PC-9 (cell line): ENCODE results near the gene TMEM74B. TPM values are rescaled to one million over a fixed set of nuclear protein-coding genes. Genes with fewer than 3 reads are reported as not detected.

Experiments used
- BruUV-seq: library from RNA; stranded (reverse); fragments of 400-500 nt; replicated peaks from 2 replicates; lab custom pipeline; 2021; lab: Mats Ljungman, UMichigan
- CTCF ChIA-PET: fragments of 300-600 bp; sonication (Branson Sonifier 250); formaldehyde crosslinking; loops from one replicate; lab custom pipeline; 2022; ENCODE audit warnings: antibody characterized with exemption; lab: Charles Lee
- POLR2A ChIA-PET: fragments of 300-600 bp; sonication (Branson Sonifier 250); formaldehyde crosslinking; loops from one replicate; lab custom pipeline; 2022; ENCODE audit warnings: antibody characterized with exemption; ENCODE audit not compliant: unreplicated experiment; lab: Charles Lee
- DNase-seq, 2 experiments: peaks; one replicate each; pipeline versions ENCODE4 v3.0.0 to v3.0.0-alpha.2; 2015 to 2022; ENCODE audit warnings: mixed read lengths in 1 of 2
- H2AFZ ChIP-seq: fragments of 200-600 bp; sonication (generic); 2 replicates; pipeline ENCODE4 v1.8.1; 2017; ENCODE audit warnings: antibody characterized with exemption
- H3F3A ChIP-seq: fragments of 200-600 bp; sonication (generic); 2 replicates; pipeline ENCODE4 v1.8.1; 2017; ENCODE audit warnings: antibody characterized with exemption, mild to moderate bottlenecking, low read depth; ENCODE audit not compliant: insufficient read depth
- H3K27ac ChIP-seq: fragments of 200-600 bp; sonication (generic); 2 replicates; pipeline ENCODE4 v1.6.1; 2016; ENCODE audit warnings: mixed run types
- H3K27me3 ChIP-seq: fragments of 200-600 bp; sonication (generic); 2 replicates; pipeline ENCODE4 v1.6.1; 2016; ENCODE audit warnings: low read depth, mixed run types; ENCODE audit not compliant: insufficient read depth
- H3K36me3 ChIP-seq: fragments of 200-600 bp; sonication (generic); 2 replicates; pipeline ENCODE4 v1.6.1; 2016; ENCODE audit warnings: low read depth, mixed run types
- H3K4me1 ChIP-seq: fragments of 200-600 bp; sonication (generic); replicated peaks from 2 replicates; pipeline ENCODE4 v1.6.1; 2016; ENCODE audit warnings: mixed run types; ENCODE audit not compliant: insufficient read depth
- H3K4me2 ChIP-seq: fragments of 200-600 bp; sonication (generic); 2 replicates; pipeline ENCODE4 v1.6.1; 2017; ENCODE audit warnings: mixed run types
- H3K4me3 ChIP-seq: fragments of 200-600 bp; sonication (generic); 2 replicates; pipeline ENCODE4 v1.6.1; 2016; ENCODE audit warnings: mixed run types
- H3K79me2 ChIP-seq: fragments of 200-600 bp; sonication (generic); 2 replicates; pipeline ENCODE4 v1.6.1; 2017; ENCODE audit warnings: low read depth, mixed run types
- H3K9me2 ChIP-seq: fragments of 200-600 bp; sonication (generic); 2 replicates; pipeline ENCODE4 v1.8.1; 2017; ENCODE audit warnings: mild to moderate bottlenecking; ENCODE audit not compliant: insufficient read depth
- H3K9me3 ChIP-seq: fragments of 200-600 bp; sonication (generic); 2 replicates; pipeline ENCODE4 v1.8.1; 2016; ENCODE audit warnings: low read depth; ENCODE audit not compliant: insufficient read depth
- H4K20me1 ChIP-seq: fragments of 200-600 bp; sonication (generic); 2 replicates; pipeline ENCODE4 v1.8.1; 2017; ENCODE audit not compliant: insufficient read depth
- CTCF ChIP-seq: fragments of 200-600 bp; sonication (generic); conservative IDR thresholded peaks from 2 replicates; pipeline ENCODE4 v1.6.1; 2017; ENCODE audit warnings: mixed run types, antibody characterized with exemption, mild to moderate bottlenecking, moderate library complexity
- EZH2 ChIP-seq: fragments of 200-600 bp; sonication (generic); IDR thresholded peaks from 2 replicates; pipeline ENCODE4 v1.8.0; 2017; ENCODE audit warnings: antibody characterized with exemption, low read depth
- intact Hi-C: fragments of 100-400 bp; cut with micrococcal nuclease; formaldehyde crosslinking; loops from one replicate; pipeline ENCODE4 v1.10.0; 2022; ENCODE audit not compliant: unreplicated experiment
- total RNA-seq: library from RNA; stranded (reverse); gene quantifications from 2 replicates; pipeline ENCODE4 v1.2.3, GENCODE V29; 2021

TMEM74B gene
- total RNA-seq, 1 experiment from 2014 or later = 0.44 TPM

GRCh38 chr20:1199212-1199873, 14.6 kb upstream of the TMEM74B start:
- no peaks in the 10 kb centered on the region for H3K79me2 ChIP-seq
- H3K36me3 ChIP-seq = no peaks in the 10 kb centered on the region
- H3K9me3 ChIP-seq = no peaks in the 10 kb centered on the region
- CTCF ChIA-PET = interaction anchor here (1.0 kb wide), 1 partner anchor 12 kb away, joined by 3 read pairs; no protein-coding TSS in a partner anchor
- BruUV-seq = no TSS peak
- no peak overlapping the region for H2AFZ ChIP-seq
- POLR2A ChIA-PET = no interaction called here
- no peaks in the 10 kb centered on the region; the same call in 1 of the 2 replicates for H3K4me1 ChIP-seq
- H3F3A ChIP-seq = no peaks in the 10 kb centered on the region
- TF ChIP-seq CTCF = no peak
- no peak for TF ChIP-seq EZH2
- H3K9me2 ChIP-seq = no peaks in the 10 kb centered on the region
- intact Hi-C loops = no loop called here
- H3K27ac ChIP-seq = no peak overlapping the region
- no peak overlapping the region for H3K4me3 ChIP-seq
- DNase-seq = no peak
- H3K4me2 ChIP-seq = no peak overlapping the region
- H3K27me3 ChIP-seq = peaks cover 16% of the 10 kb centered on the region
- H4K20me1 ChIP-seq = no peaks in the 10 kb centered on the region

GRCh38 chr20:1198751-1199150, 14.0 kb upstream of the TMEM74B start:
- no peaks in the 10 kb centered on the region for H3K9me2 ChIP-seq
- ChIA-PET CTCF (no interaction called here), POLR2A (no interaction called here)
- H3K79me2 ChIP-seq = no peaks in the 10 kb centered on the region
- H3K27ac ChIP-seq = no peak overlapping the region
- no peak for DNase-seq
- H3K36me3 ChIP-seq = no peaks in the 10 kb centered on the region
- no peaks in the 10 kb centered on the region for H3F3A ChIP-seq
- H3K4me3 ChIP-seq = no peak overlapping the region
- intact Hi-C loops = no loop called here
- H3K9me3 ChIP-seq = no peaks in the 10 kb centered on the region
- no peaks in the 10 kb centered on the region; the same call in 1 of the 2 replicates for H3K4me1 ChIP-seq
- no peak overlapping the region for H3K4me2 ChIP-seq
- no peak for TF ChIP-seq CTCF
- no peak for TF ChIP-seq EZH2
- peaks cover 16% of the 10 kb centered on the region for H3K27me3 ChIP-seq
- H4K20me1 ChIP-seq = no peaks in the 10 kb centered on the region
- no TSS peak for BruUV-seq
- H2AFZ ChIP-seq = no peak overlapping the region

- ChIA-PET POLR2A (no interaction called here), CTCF (no interaction called here)
- H3K79me2 ChIP-seq = no peaks in the 10 kb centered on the region
- H4K20me1 ChIP-seq = no peaks in the 10 kb centered on the region
- H3K4me1 ChIP-seq = no peaks in the 10 kb centered on the region
- H3K27me3 ChIP-seq = peaks cover 20% of the 10 kb centered on the region
- no peaks in the 10 kb centered on the region for H3K9me3 ChIP-seq
- no peaks in the 10 kb centered on the region for H3K9me2 ChIP-seq
- H2AFZ ChIP-seq = no peak overlapping the region
- no peaks in the 10 kb centered on the region for H3K36me3 ChIP-seq
- TF ChIP-seq CTCF = no peak
- TF ChIP-seq EZH2 = no peak
- intact Hi-C loops = no loop called here
- no peak overlapping the region for H3K4me3 ChIP-seq
- no peaks in the 10 kb centered on the region for H3F3A ChIP-seq
- no peak for DNase-seq
- no TSS peak for BruUV-seq
- no peak overlapping the region for H3K4me2 ChIP-seq
- no peak overlapping the region for H3K27ac ChIP-seq
Observed at GRCh38 chr20:1197801-1198200, 13.0 kb upstream of the TMEM74B start.
